ENCODE results near the gene SDSL. TPM values are rescaled to one million over a fixed set of nuclear protein-coding genes. Genes with fewer than 3 reads are reported as not detected.

Gene SDSL
- total RNA-seq, 2 donors from 2014 or later = 7.5 to 15.2 TPM

DNA sequence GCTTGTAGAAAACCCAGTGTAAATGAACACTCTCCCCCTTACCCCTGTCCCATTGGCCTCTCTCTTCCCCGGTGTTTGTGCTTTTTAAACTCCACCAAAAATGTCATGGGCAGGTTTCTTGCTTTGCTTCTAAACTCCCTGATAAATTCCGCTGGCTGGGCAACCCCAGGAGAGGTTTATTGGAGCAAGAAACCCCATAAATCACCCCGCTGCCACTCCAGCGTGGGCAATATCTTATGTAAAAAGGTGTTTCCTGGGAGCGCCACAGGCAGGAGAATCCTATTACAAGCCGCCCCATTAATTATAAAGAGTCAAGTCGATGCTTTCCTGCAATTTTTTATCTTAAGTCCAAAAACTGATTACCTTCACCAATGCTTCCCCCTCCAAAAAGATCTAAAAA is 26.7 kb downstream of the SDSL start:
- ATAC-seq (no peak), DNase-seq (no peak)
- Histone ChIP-seq H3K27ac (no peak overlapping the region), H3K27me3 (no peaks in the 10 kb centered on the region), H3K36me3 (replicated peaks in 1 of 2; ENCODE audit: insufficient read depth in 1 of 2, low read depth in 2 of 2) (no peaks in the 10 kb centered on the region), H3K4me3 (no peak overlapping the region), H3K9me3 (no peaks in the 10 kb centered on the region), H3K4me1 (no peaks in the 10 kb centered on the region)
- WGBS, 2 donors = 41 to 44% methylated on average over 7 of the region's 7 CpGs
- intact Hi-C loops (cut with DNase I) = no loop called here
- TF ChIP-seq, protein P1, sequence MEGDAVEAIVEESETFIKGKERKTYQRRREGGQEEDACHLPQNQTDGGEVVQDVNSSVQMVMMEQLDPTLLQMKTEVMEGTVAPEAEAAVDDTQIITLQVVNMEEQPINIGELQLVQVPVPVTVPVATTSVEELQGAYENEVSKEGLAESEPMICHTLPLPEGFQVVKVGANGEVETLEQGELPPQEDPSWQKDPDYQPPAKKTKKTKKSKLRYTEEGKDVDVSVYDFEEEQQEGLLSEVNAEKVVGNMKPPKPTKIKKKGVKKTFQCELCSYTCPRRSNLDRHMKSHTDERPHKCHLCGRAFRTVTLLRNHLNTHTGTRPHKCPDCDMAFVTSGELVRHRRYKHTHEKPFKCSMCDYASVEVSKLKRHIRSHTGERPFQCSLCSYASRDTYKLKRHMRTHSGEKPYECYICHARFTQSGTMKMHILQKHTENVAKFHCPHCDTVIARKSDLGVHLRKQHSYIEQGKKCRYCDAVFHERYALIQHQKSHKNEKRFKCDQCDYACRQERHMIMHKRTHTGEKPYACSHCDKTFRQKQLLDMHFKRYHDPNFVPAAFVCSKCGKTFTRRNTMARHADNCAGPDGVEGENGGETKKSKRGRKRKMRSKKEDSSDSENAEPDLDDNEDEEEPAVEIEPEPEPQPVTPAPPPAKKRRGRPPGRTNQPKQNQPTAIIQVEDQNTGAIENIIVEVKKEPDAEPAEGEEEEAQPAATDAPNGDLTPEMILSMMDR (IDR thresholded peaks at IDR 0.05) = no peak
- TF ChIP-seq POLR2A (IDR thresholded peaks at IDR 0.05) = no peak

DNA sequence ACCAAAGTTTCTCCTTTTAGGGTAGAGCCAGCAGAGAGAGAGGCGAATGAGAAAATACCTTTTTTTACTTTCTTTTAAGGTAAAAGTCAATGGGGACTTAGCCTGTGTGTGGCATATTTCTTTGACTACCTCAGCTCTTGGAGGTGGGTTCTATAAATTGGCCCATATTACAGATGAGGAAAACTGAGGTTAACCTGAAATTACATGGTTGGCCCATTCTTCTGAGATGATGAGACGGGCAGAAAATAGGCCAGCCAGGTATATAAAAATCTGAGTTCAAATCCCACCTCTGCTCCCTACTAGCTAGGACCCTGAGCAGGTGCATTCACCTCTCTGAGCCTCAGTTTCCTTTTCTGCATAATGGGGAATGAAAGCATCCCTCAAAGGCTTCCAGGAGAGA is 27.1 kb downstream of the SDSL start:
- no peak for ATAC-seq
- 80 to 89% methylated on average over 2 of the region's 2 CpGs for WGBS, 2 donors
- DNase-seq = no peak
- intact Hi-C loops (cut with DNase I) = no loop called here
- H3K4me3 ChIP-seq = no peak overlapping the region
- H3K27ac ChIP-seq = no peak overlapping the region
- no peak for TF ChIP-seq POLR2A (IDR thresholded peaks at IDR 0.05)
- TF ChIP-seq, protein P1 (IDR thresholded peaks at IDR 0.05) = no peak
- no peaks in the 10 kb centered on the region for H3K9me3 ChIP-seq
- no peaks in the 10 kb centered on the region for H3K36me3 ChIP-seq (replicated peaks in 1 of 2; ENCODE audit: insufficient read depth in 1 of 2, low read depth in 2 of 2)
- H3K4me1 ChIP-seq = no peaks in the 10 kb centered on the region
- H3K27me3 ChIP-seq = no peaks in the 10 kb centered on the region

DNA sequence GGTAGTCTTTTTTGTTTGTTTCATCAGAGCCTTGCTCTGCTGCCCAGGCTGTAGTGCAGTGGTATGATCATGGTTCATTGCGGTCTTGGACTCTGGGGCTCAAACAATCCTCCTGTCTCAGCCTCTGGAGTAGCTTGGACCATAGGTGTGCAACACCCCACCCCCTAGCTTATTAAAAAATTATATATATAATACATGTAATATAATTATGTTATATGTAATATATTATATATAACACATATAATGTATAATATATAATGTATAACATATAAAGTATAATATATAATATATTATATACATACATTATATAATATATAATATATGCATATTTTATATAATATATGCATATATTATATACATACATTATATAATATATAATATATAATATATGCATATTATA is 27.7 kb downstream of the SDSL start:
- 88 to 94% methylated on average over 1 of the region's 1 CpG for WGBS, 2 donors
- intact Hi-C loops (cut with DNase I) = no loop called here
- Histone ChIP-seq H3K9me3 (no peaks in the 10 kb centered on the region), H3K27ac (no peak overlapping the region), H3K4me3 (no peak overlapping the region), H3K27me3 (no peaks in the 10 kb centered on the region), H3K36me3 (replicated peaks in 1 of 2; ENCODE audit: insufficient read depth in 1 of 2, low read depth in 2 of 2) (no peaks in the 10 kb centered on the region), H3K4me1 (no peaks in the 10 kb centered on the region)
- no peak for DNase-seq
- TF ChIP-seq POLR2A (IDR thresholded peaks at IDR 0.05) = no peak
- TF ChIP-seq, protein P1 (IDR thresholded peaks at IDR 0.05) = no peak
- ATAC-seq = no peak

DNA sequence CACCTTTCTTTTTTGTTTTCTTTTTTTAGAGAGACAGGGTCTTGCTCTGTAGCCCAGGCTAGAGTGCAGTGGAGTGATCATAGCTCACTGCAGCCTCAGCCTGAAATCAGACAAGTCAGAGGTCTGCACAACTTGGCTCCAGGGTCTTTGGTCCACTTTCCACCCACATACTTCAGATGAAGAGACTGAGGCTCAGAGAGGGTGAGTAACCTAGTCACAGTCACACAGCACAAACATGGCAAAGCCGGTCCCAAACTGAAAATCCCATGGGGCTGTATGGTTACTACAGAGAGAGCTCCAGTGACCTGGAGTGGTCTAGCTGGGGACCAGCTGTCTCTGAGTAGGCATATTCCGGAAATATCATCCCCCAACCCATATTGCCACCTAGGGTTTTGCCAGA is 30.3 kb downstream of the SDSL start:
- no peaks in the 10 kb centered on the region for H3K36me3 ChIP-seq (replicated peaks in 1 of 2; ENCODE audit: insufficient read depth in 1 of 2, low read depth in 2 of 2)
- H3K9me3 ChIP-seq = no peaks in the 10 kb centered on the region
- no peak for DNase-seq
- no peak overlapping the region for H3K27ac ChIP-seq
- WGBS, 2 donors = 77 to 81% methylated on average over 2 of the region's 2 CpGs
- no peak overlapping the region for H3K4me3 ChIP-seq
- TF ChIP-seq, protein P1 (IDR thresholded peaks at IDR 0.05) = no peak
- no peak for TF ChIP-seq POLR2A (IDR thresholded peaks at IDR 0.05)
- no peak for ATAC-seq
- H3K4me1 ChIP-seq = no peaks in the 10 kb centered on the region
- intact Hi-C loops (cut with DNase I) = no loop called here
- H3K27me3 ChIP-seq = no peaks in the 10 kb centered on the region

DNA sequence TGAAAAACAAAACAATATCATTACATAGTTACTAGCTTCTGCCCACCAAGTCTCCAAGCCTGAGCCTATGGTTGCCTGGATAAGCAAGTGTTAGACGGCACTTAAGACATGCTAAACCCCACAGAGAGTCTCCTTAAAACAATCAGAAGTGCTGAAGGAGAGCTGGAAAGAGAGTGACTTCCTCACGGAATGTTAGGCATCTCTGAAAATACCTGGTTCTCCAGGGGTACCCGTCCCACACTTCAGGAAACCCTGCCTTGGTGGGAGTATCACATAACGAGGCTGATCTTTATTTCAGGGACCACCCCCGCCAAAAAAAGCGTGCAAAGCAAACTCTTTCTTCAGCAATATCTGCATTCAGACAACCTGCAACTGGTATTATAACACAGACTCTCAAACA is 31.1 kb downstream of the SDSL start:
- WGBS, 2 donors = 29 to 30% methylated on average over 6 of the region's 6 CpGs
- H3K4me3 ChIP-seq = no peak overlapping the region
- intact Hi-C loops (cut with DNase I) = no loop called here
- TF ChIP-seq, protein P1 (IDR thresholded peaks at IDR 0.05) = no peak
- no peak for TF ChIP-seq POLR2A (IDR thresholded peaks at IDR 0.05)
- ATAC-seq = no peak
- no peaks in the 10 kb centered on the region for H3K4me1 ChIP-seq
- no peak overlapping the region for H3K27ac ChIP-seq
- no peaks in the 10 kb centered on the region for H3K36me3 ChIP-seq (replicated peaks in 1 of 2; ENCODE audit: insufficient read depth in 1 of 2, low read depth in 2 of 2)
- DNase-seq = no peak
- H3K27me3 ChIP-seq = no peaks in the 10 kb centered on the region
- H3K9me3 ChIP-seq = no peaks in the 10 kb centered on the region

Measured in body of pancreas (tissue), 4 donors.